Measurements from ENCODE around the gene BRICD5.

The BRICD5 gene

DNA sequence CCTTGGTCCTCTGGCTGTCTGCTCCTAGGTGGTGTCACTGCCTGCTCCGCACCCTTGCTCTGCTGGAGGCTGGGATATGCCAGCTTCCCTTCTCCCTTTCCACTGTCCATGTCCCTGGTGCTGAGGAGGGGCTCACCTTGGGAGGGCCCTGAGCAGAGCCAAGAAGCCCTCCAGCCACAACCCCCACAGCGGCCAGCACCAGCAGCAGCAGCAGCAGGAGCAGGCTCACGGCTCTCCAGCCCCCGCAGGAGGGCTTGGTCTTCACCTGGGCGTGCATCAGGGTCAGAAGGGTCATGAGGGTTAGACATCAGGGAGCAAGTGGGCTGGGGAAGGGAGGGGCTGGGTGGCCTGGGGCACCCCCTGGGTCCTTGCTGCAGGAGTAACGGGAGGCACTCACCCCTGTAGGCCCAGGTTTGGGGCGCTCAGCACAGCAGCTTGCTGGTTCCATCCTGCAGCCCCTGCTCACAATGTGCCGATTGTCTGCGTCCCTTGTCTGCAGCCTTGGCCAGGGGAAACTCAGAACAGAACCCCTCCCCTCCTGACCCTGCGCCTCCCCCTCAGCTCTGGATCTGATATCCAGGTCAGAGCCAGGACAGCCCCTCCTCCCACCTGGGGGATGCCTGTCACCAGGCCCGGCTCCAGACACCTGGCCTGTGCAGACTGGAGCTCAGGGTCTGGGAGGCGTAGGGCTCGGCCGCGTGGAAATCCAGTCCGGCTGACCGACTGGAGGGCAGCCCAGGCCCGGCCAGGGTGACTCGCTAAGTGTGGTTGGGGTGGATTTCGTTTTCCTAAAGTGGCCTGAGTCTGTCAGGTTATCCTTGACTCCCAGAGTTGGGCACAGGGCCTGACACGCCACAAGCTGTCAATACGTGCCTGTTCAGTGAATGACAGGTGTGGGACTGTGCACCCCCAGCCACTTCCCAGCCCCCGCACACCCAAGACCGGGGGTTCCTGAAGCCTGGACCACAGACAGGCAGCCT lies at the start of gene BRICD5:
TSS of gene BRICD5 (minus strand) at position 478 of the 980 bp plus-strand sequence. CDS start at position 448, 30 bp downstream.
- TF ChIP-seq, protein P1, sequence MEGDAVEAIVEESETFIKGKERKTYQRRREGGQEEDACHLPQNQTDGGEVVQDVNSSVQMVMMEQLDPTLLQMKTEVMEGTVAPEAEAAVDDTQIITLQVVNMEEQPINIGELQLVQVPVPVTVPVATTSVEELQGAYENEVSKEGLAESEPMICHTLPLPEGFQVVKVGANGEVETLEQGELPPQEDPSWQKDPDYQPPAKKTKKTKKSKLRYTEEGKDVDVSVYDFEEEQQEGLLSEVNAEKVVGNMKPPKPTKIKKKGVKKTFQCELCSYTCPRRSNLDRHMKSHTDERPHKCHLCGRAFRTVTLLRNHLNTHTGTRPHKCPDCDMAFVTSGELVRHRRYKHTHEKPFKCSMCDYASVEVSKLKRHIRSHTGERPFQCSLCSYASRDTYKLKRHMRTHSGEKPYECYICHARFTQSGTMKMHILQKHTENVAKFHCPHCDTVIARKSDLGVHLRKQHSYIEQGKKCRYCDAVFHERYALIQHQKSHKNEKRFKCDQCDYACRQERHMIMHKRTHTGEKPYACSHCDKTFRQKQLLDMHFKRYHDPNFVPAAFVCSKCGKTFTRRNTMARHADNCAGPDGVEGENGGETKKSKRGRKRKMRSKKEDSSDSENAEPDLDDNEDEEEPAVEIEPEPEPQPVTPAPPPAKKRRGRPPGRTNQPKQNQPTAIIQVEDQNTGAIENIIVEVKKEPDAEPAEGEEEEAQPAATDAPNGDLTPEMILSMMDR (IDR thresholded peaks at IDR 0.05): no peak

DNA sequence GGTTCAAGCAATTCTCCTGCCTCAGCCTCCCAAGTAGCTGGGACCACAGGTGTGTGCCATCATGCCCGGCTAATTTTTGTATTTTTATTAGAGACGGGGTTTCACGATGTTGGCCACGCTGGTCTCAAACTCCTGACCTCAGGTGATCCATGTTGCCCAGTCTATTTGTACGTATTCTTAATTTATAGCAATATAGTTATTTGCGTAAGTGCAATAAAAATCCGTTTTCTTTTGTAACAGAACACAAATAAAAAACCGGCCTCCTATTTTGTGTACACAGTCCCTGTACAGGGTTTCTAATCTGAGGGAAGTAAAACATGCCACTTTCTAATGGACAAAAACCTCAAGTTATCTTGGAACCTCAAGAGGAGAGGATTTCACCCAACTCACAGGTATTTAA lies 49.6 kb upstream of the BRICD5 start:
- TF ChIP-seq, protein P1 (IDR thresholded peaks at IDR 0.05): no peak

DNA sequence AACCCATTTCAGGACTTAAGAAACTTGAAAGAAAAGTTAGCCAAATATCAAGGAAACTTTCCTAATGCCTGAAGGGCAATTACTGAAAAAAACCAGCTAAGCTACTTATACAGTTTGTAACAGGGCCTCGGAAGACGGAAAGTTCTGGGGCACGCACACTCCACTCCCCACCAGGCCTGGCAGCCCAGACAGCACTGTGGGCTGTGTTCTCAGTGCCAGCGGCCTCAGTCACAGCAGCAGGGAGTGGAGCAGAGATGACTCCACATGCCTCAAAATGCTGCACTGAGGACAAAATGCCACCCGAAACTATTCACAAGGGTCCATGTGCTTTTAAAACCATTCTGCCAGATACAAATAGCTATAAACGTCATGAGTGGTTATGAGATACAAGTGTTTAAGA lies 47.1 kb upstream of the BRICD5 start:
- TF ChIP-seq, protein P1 (IDR thresholded peaks at IDR 0.05): no peak

DNA sequence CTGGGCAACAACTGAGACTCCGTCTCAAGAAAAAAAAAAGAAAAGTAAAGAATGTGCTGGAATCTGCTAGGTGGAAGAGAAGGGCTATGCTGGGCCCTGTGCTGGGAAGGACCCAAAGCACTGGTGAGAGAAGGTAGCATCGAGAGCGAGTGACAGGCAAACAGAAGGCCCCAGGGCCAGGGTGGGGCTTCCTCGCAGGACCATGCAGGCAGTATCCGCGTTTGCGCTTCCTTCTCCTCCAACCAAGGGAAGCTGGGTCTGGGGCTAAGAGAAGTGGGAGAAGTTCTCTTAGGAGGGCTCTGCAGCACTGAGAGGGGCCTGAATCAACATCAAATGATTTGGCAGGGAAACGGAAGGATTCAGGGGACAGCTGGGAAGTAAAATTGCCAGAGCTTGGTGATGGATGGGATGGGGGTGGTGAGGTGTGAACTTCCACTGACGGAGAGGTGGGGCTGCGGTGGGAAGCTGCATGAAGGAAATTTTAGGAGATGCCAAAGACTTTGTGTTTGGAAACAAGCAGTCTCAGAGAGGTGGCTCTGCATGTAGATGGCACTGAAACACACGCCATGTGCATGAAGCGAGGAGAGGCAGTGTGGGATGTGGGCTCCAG lies 46.0 kb upstream of the BRICD5 start:
- TF ChIP-seq, protein P1 (IDR thresholded peaks at IDR 0.05): no peak

DNA sequence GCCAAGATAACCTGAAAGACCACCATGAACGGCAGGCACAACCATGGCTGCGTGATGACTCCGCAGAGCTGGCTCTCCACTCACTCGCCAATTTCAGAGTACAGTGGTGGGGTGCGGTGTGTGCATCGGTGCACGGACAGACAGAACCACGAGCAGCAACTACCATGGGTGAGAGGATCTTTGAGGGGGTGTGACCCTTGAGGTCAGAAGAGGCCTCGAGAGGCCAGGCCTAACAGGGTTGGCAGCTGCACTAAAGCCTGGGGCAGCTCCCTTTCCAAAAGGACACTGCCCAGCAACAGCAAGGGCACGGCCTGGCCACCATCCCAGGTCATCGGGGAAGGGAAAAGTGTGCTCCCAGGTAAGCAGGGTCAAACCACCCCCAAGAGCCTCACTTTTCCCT lies 42.6 kb upstream of the BRICD5 start:
- TF ChIP-seq, protein P1 (IDR thresholded peaks at IDR 0.05): no peak

DNA sequence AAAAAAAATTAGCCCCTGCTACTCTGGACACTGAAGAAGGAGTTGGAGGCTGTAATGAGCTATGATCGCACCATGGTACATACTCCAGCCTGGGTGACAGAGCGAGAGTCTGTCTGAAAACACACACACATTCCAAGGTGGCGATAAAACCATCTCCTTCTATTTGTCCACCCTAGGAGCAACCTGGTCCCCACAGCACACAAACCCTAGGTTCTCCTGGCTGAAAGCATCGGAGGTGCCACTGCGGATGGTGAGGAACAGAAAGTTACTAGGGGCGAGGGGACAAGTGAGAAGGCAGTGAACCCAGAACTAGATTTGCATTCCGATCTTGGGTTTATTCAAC lies 42.1 kb upstream of the BRICD5 start:
- TF ChIP-seq, protein P1 (IDR thresholded peaks at IDR 0.05): no peak

DNA sequence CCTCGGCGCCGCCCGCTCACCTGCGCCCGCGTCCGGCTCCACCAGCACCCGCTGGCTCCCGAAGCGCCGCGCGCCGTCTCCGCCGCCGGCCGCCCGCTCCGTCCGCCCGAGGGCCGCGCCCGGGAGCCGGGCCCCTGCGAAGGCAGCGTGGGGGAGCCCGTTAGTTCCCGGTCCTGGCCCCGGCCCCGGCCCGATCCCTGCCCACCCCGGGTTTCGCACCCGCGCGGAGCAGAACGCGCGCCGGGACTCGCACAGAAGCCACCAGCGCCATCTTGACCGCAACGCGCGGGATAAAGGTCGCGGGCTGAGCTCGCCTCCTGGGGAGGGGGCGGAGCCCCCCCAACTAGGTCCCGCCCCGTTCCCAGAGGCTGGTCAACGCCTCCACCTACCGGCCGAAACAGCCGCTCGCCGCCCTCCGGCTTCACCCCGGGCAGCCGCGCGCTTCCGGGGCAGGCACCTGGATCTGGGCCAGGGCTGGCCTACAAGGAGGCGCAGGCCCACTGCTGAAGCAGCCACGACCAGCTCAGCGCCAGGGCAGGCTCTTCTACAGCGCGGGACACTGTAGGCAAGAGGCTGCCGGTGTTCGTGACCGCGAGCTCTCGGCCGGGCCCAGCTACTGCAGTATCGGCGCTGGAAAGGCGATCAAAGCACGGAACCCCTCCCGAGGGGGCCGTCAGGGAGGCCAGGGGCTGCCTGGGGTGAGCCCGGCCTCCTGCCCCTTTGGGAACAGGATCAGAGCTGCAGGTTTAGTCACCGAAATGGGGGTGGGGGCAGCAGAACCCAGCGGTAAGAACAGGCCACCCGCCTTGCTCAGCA lies 40.8 kb upstream of the BRICD5 start, which contains the start of gene ECI1:
TSS of gene ECI1 (minus strand) at position 292 of the 816 bp plus-strand sequence. CDS start at position 271, 21 bp downstream.
- TF ChIP-seq, protein P1 (IDR thresholded peaks at IDR 0.05): peak; percentile 57
